ENCODE measurements around the gene FOXJ3. TPM values are rescaled to one million over a fixed set of nuclear protein-coding genes. Genes with fewer than 3 reads are reported as not detected.

The FOXJ3 gene
- total and polyA plus RNA-seq, 9 donors = 18.7 to 59.0 (median 49.4) TPM

- intact Hi-C loops (cut with DNase I) = no loop called here
- peaks cover 8% of the 10 kb centered on the region for H3K4me1 ChIP-seq (ENCODE audit: insufficient read depth)
- TF ChIP-seq EP300 (IDR thresholded peaks at IDR 0.05) (no peak), CTCF (IDR thresholded peaks at IDR 0.05) (no peak), POLR2A (IDR thresholded peaks at IDR 0.05) (no peak)
- no peak overlapping the region for H3K27ac ChIP-seq
- no peaks in the 10 kb centered on the region for H3K9me3 ChIP-seq
- H3K36me3 ChIP-seq = no peaks in the 10 kb centered on the region
- 81 to 93% (median 86%) methylated on average over 2 of the region's 2 CpGs for WGBS, 3 donors
- no peak overlapping the region for H3K4me3 ChIP-seq
- no peaks in the 10 kb centered on the region for H3K27me3 ChIP-seq
- no peak for DNase-seq
Observed at GRCh38 chr1:42323551-42323950, 11.5 kb downstream of the FOXJ3 start.

- WGBS, 3 donors = 0% methylated on average over 1 of the region's 1 CpG
- intact Hi-C loops (cut with DNase I) = no loop called here
- no peak for TF ChIP-seq EP300 (IDR thresholded peaks at IDR 0.05)
- no peak for TF ChIP-seq POLR2A (IDR thresholded peaks at IDR 0.05)
- no peak for TF ChIP-seq CTCF (IDR thresholded peaks at IDR 0.05)
- no peak overlapping the region for H3K4me3 ChIP-seq
- DNase-seq = no peak
- H3K27me3 ChIP-seq = no peaks in the 10 kb centered on the region
- H3K36me3 ChIP-seq = no peaks in the 10 kb centered on the region
- H3K27ac ChIP-seq = no peak overlapping the region
- no peaks in the 10 kb centered on the region for H3K9me3 ChIP-seq
- peaks cover 6% of the 10 kb centered on the region for H3K4me1 ChIP-seq (ENCODE audit: insufficient read depth)
Observed at GRCh38 chr1:42322577-42322976, 12.5 kb downstream of the FOXJ3 start.

GRCh38 chr1:42321731-42322130 is 13.3 kb downstream of the FOXJ3 start:
- Histone ChIP-seq H3K27ac (no peak overlapping the region), H3K36me3 (no peaks in the 10 kb centered on the region), H3K9me3 (no peaks in the 10 kb centered on the region), H3K4me3 (no peak overlapping the region), H3K27me3 (no peaks in the 10 kb centered on the region), H3K4me1 (ENCODE audit: insufficient read depth) (peaks cover 6% of the 10 kb centered on the region)
- no peak for TF ChIP-seq EP300 (IDR thresholded peaks at IDR 0.05)
- no peak for TF ChIP-seq POLR2A (IDR thresholded peaks at IDR 0.05)
- intact Hi-C loops (cut with DNase I) = no loop called here
- WGBS, 3 donors = 58 to 70% (median 62%) methylated on average over 4 of the region's 4 CpGs
- no peak for DNase-seq

GRCh38 chr1:42320708-42321107 is 14.3 kb downstream of the FOXJ3 start:
- 34 to 42% (median 40%) methylated on average over 2 of the region's 2 CpGs for WGBS, 3 donors
- no peak overlapping the region for H3K27ac ChIP-seq
- H3K9me3 ChIP-seq = no peaks in the 10 kb centered on the region
- H3K4me1 ChIP-seq (ENCODE audit: insufficient read depth) = peaks cover 10% of the 10 kb centered on the region
- TF ChIP-seq POLR2A (IDR thresholded peaks at IDR 0.05) (no peak), CTCF (IDR thresholded peaks at IDR 0.05) (no peak), EP300 (IDR thresholded peaks at IDR 0.05) (no peak)
- H3K27me3 ChIP-seq = no peaks in the 10 kb centered on the region
- H3K4me3 ChIP-seq = no peak overlapping the region
- intact Hi-C loops (cut with DNase I) = no loop called here
- no peak for DNase-seq
- no peaks in the 10 kb centered on the region for H3K36me3 ChIP-seq

GRCh38 chr1:42319871-42320484 is 15.1 kb downstream of the FOXJ3 start:
- H3K27me3 ChIP-seq = no peaks in the 10 kb centered on the region
- no peak overlapping the region for H3K27ac ChIP-seq
- intact Hi-C loops (cut with DNase I) = no loop called here
- 38 to 57% (median 43%) methylated on average over 6 of the region's 6 CpGs for WGBS, 3 donors
- no peak overlapping the region for H3K4me3 ChIP-seq
- no peaks in the 10 kb centered on the region for H3K9me3 ChIP-seq
- DNase-seq = no peak
- peaks cover 10% of the 10 kb centered on the region for H3K4me1 ChIP-seq (ENCODE audit: insufficient read depth)
- TF ChIP-seq CTCF (IDR thresholded peaks at IDR 0.05) (no peak), EP300 (IDR thresholded peaks at IDR 0.05) (no peak), POLR2A (IDR thresholded peaks at IDR 0.05) (no peak)
- no peaks in the 10 kb centered on the region for H3K36me3 ChIP-seq
